DOHH2 (cell line): ENCODE measurements around the gene NCOR2.
"Not testable (repeated sequence)": the region's sequence is repeated elsewhere in the genome, so short reads cannot be mapped to it uniquely, and the experiment has no call there.

Source experiments
- H3F3A ChIP-seq: fragments of 200-600 bp; sonication (generic), shearing (Covaris generic); 2 replicates; pipeline ENCODE4 v1.6.0; 2016; ENCODE audit warnings: antibody characterized with exemption, mild to moderate bottlenecking; ENCODE audit not compliant: control insufficient read depth, insufficient read depth
- H3K27ac ChIP-seq: fragments of 200-600 bp; sonication (generic); 2 replicates; pipeline ENCODE4 v1.5.1; 2014; ENCODE audit warnings: low read depth, mild to moderate bottlenecking, low read length, moderate library complexity
- H3K27me3 ChIP-seq: fragments of 200-600 bp; sonication (generic); 2 replicates; pipeline ENCODE4 v1.6.1; 2014; ENCODE audit warnings: mild to moderate bottlenecking, low read length, mixed read lengths; ENCODE audit not compliant: control insufficient read depth
- H3K36me3 ChIP-seq: fragments of 200-600 bp; sonication (generic); 2 replicates; pipeline ENCODE4 v1.6.1; 2014; ENCODE audit warnings: mild to moderate bottlenecking, low read length, moderate library complexity, mixed read lengths; ENCODE audit not compliant: control insufficient read depth
- H3K4me1 ChIP-seq: fragments of 200-600 bp; sonication (generic); 2 replicates; pipeline ENCODE4 v1.6.1; 2014; ENCODE audit warnings: mild to moderate bottlenecking, low read length, mixed read lengths; ENCODE audit not compliant: control insufficient read depth
- H3K4me2 ChIP-seq: fragments of 200-600 bp; sonication (generic); 2 replicates; pipeline ENCODE4 v1.6.0; 2014; ENCODE audit warnings: mild to moderate bottlenecking, low read length, moderate library complexity
- H3K4me3 ChIP-seq: fragments of 200-600 bp; sonication (generic); 2 replicates; pipeline ENCODE4 v1.5.1; 2014; ENCODE audit warnings: mild to moderate bottlenecking, low read length, mixed read lengths
- H3K79me2 ChIP-seq: fragments of 200-600 bp; sonication (generic); 2 replicates; pipeline ENCODE4 v1.6.1; 2014; ENCODE audit warnings: mild to moderate bottlenecking, low read length, mixed read lengths; ENCODE audit not compliant: control insufficient read depth
- H3K9me2 ChIP-seq: fragments of 200-600 bp; sonication (generic); replicated peaks from 2 replicates; pipeline ENCODE4 v1.6.1; 2014; ENCODE audit warnings: mild to moderate bottlenecking, low read length, mixed read lengths; ENCODE audit not compliant: control insufficient read depth
- H3K9me3 ChIP-seq: fragments of 200-600 bp; sonication (generic); 2 replicates; pipeline ENCODE4 v1.6.1; 2014; ENCODE audit warnings: antibody characterized with exemption, low read length, mixed read lengths; ENCODE audit not compliant: control insufficient read depth, insufficient read depth
- H4K20me1 ChIP-seq: fragments of 200-600 bp; sonication (generic); 2 replicates; pipeline ENCODE4 v1.6.0; 2014; ENCODE audit warnings: low read depth, mild to moderate bottlenecking, antibody characterized with exemption, low read length, moderate library complexity; ENCODE audit not compliant: control insufficient read depth, insufficient read depth
- EZH2phosphoT487 ChIP-seq: fragments of 200-600 bp; sonication (generic); IDR thresholded peaks from 2 replicates; pipeline ENCODE4 v1.6.1; 2017; ENCODE audit warnings: borderline replicate concordance, mild to moderate bottlenecking, antibody characterized with exemption, low read length, moderate library complexity, mixed read lengths
- TF ChIP-seq, protein P1 (sequence below): fragments of 200-600 bp; sonication (generic); IDR thresholded peaks from one replicate; pipeline ENCODE4 v1.5.1; 2014; ENCODE audit warnings: antibody characterized with exemption, mild to moderate bottlenecking, low read depth, low read length; ENCODE audit not compliant: poor library complexity, severe bottlenecking

Gene NCOR2

DNA sequence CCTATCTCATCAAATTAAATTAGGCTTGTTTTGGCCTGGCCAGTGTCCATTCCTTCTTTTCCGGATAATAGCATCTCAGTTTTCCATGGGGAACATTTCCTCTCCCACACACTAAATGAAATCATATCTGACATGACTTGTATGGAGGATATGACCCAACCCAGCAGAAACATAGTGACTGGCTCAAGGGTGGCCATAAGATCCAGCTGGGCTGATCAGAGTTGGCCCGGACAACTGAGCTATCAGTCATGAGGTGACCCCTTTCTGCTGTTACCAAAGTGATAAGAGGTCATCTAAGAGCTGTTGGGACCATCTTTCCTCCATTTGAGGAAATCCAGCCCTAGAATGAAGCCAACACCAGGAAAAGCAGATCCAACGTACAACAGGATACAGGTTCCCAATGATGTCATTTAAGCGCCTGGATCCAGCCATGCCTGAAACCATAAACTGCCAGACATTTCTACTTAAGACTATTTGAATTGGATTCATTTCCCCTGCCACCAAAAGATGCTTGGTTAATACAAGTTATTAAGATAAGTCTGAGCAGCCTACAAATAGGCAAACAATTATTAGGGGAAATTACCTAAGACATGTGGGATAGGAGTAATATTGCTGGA lies 20.7 kb upstream of the NCOR2 start:
- Histone ChIP-seq H3K27me3 (peaks cover 46% of the 10 kb centered on the region), H3K4me1 (no peaks in the 10 kb centered on the region), H3F3A (no peaks in the 10 kb centered on the region), H3K79me2 (no peaks in the 10 kb centered on the region), H3K27ac (no peak overlapping the region), H3K9me3 (no peaks in the 10 kb centered on the region), H4K20me1 (no peaks in the 10 kb centered on the region), H3K36me3 (no peaks in the 10 kb centered on the region), H3K4me2 (no peak overlapping the region), H3K9me2 (no peaks in the 10 kb centered on the region), H3K4me3 (no peak overlapping the region)
- no peak for TF ChIP-seq EZH2phosphoT487
- TF ChIP-seq, protein P1, sequence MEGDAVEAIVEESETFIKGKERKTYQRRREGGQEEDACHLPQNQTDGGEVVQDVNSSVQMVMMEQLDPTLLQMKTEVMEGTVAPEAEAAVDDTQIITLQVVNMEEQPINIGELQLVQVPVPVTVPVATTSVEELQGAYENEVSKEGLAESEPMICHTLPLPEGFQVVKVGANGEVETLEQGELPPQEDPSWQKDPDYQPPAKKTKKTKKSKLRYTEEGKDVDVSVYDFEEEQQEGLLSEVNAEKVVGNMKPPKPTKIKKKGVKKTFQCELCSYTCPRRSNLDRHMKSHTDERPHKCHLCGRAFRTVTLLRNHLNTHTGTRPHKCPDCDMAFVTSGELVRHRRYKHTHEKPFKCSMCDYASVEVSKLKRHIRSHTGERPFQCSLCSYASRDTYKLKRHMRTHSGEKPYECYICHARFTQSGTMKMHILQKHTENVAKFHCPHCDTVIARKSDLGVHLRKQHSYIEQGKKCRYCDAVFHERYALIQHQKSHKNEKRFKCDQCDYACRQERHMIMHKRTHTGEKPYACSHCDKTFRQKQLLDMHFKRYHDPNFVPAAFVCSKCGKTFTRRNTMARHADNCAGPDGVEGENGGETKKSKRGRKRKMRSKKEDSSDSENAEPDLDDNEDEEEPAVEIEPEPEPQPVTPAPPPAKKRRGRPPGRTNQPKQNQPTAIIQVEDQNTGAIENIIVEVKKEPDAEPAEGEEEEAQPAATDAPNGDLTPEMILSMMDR, result no peak

DNA sequence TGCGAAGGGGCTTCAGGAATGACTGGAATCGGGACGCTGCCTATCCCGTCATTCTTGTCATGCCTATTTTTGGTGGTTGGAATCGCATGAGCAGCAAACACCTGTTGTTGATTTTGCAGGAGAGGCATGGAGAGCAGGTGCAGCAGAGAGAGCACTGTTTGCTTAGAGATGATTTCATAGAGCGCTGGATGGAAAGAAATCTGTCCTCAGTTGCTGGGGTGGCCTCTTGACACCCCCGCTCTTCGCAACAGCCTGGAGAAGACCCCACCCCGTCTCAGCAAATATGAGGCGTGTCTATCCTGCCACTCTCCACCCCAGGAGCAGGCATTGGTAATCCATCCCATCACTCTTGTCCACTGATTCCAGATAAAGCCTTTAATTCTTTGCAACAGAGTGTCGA lies 19.3 kb upstream of the NCOR2 start:
- Histone ChIP-seq H3K79me2 (no peaks in the 10 kb centered on the region), H3K9me2 (no peaks in the 10 kb centered on the region), H3K27me3 (peaks cover 35% of the 10 kb centered on the region), H3K36me3 (no peaks in the 10 kb centered on the region), H3K4me3 (no peak overlapping the region), H3K27ac (no peak overlapping the region), H4K20me1 (no peaks in the 10 kb centered on the region), H3F3A (no peaks in the 10 kb centered on the region), H3K4me1 (no peaks in the 10 kb centered on the region), H3K4me2 (no peak overlapping the region), H3K9me3 (no peaks in the 10 kb centered on the region)
- TF ChIP-seq, protein P1, result no peak
- TF ChIP-seq EZH2phosphoT487, result no peak

DNA sequence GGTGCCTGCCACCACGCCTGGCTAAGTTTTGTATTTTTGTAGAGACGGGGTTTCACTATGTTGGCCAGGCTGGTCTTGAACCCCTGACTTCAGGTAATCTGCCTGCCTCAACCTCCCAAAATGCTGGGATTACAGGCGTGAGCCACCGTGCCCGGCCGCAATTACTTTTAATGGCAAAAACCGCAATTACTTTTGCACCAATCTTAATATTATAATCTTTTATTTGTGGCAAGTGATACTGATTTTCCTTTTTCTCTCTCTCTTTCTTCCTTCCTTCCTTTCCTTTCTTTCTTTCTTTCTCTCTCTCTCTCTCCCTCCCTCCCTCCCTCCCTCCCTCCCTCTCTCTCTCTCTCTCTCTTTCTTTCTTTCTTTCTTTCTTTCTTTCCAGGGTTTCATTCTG lies 17.1 kb upstream of the NCOR2 start:
- not testable (repeated sequence) for H3K9me3 ChIP-seq, H3F3A ChIP-seq, H3K4me1 ChIP-seq, H3K9me2 ChIP-seq, H3K27ac ChIP-seq, H3K4me2 ChIP-seq, H3K79me2 ChIP-seq, H3K36me3 ChIP-seq, H4K20me1 ChIP-seq, H3K4me3 ChIP-seq
- H3K27me3 ChIP-seq, result peaks cover 37% of the 10 kb centered on the region

DNA sequence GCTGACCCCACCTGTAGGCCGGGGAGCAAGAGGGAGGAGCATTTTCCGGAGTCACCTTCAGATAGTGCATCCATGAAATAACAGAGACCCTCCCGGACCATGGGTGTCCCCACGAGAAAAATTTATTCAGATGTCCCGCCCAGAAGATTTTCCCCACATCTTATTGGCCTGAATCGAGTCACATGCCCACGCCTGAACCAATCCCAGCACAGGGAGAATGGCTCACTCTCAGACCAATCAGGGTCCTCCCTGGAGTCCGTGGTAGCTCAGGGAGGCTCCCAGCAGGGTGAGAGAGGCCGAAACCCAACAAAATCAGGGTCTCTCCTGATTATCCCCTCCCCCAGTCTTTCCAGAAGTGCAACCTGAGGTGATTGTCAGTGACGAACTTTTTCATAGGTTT lies 16.4 kb upstream of the NCOR2 start:
- Histone ChIP-seq H3K27me3 (peaks cover 34% of the 10 kb centered on the region), H3F3A (no peaks in the 10 kb centered on the region), H4K20me1 (peaks cover 8% of the 10 kb centered on the region; the same call in 1 of the 2 replicates), H3K4me3 (no peak overlapping the region), H3K9me3 (no peaks in the 10 kb centered on the region), H3K79me2 (no peaks in the 10 kb centered on the region), H3K36me3 (no peaks in the 10 kb centered on the region), H3K27ac (no peak overlapping the region), H3K4me1 (no peaks in the 10 kb centered on the region), H3K4me2 (no peak overlapping the region), H3K9me2 (no peaks in the 10 kb centered on the region)
- no peak for TF ChIP-seq EZH2phosphoT487
- TF ChIP-seq, protein P1, result no peak
